BE2C (cell line): ENCODE data around the gene PCNX1.
"Not testable (repeated sequence)": the region's sequence is repeated elsewhere in the genome, so short reads cannot be mapped to it uniquely, and the experiment has no call there.

Source experiments
- DNase-seq: peaks from one replicate; pipeline ENCODE4 v3.0.0-alpha.2; 2020
- H3K27me3 ChIP-seq: fragments of 250-450 bp; sonication (Bioruptor Pico); 2 replicates; pipeline ENCODE4 v1.5.1; 2020; ENCODE audit warnings: mild to moderate bottlenecking
- H3K36me3 ChIP-seq: fragments of 250-450 bp; sonication (Bioruptor Pico); 2 replicates; pipeline ENCODE4 v1.5.1; 2020; ENCODE audit warnings: mild to moderate bottlenecking
- H3K4me1 ChIP-seq: fragments of 250-450 bp; sonication (Bioruptor Pico); 2 replicates; pipeline ENCODE4 v1.5.1; 2020
- H3K4me3 ChIP-seq: 2 replicates; pipeline ENCODE4 v1.5.1; 2011; ENCODE audit warnings: low read depth, low read length
- H3K9me3 ChIP-seq: fragments of 250-450 bp; sonication (Bioruptor Pico); 2 replicates; pipeline ENCODE4 v1.5.1; 2020
- TF ChIP-seq, protein P1 (sequence below): IDR thresholded peaks from 2 replicates; pipeline ENCODE4 v1.5.1; 2012; ENCODE audit warnings: mild to moderate bottlenecking, low read depth, low read length

The PCNX1 gene

DNA sequence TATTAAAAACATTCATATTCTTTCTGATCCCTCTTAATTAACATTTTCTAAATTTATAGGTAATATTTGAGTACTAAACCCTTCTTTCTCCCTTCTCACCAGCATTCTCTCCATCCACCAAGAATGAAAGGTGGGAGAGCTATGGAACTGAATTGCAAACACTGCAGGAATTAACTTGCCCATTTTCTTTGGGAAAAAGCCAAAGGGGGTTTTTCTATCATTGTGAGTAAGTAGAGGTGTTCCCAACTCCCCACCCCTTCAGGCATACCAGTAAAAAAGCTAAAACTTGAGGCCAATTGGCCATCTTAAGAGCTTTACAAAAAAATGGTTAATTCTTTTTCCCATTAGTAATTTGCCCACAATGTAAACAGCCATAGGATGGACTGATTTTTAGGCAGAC, 23.7 kb downstream of the PCNX1 start:
- Histone ChIP-seq H3K9me3 (no peaks in the 10 kb centered on the region), H3K4me1 (no peaks in the 10 kb centered on the region), H3K27me3 (no peaks in the 10 kb centered on the region), H3K4me3 (no peak overlapping the region), H3K36me3 (no peaks in the 10 kb centered on the region; the same call in 1 of the 2 replicates)
- TF ChIP-seq, protein P1, sequence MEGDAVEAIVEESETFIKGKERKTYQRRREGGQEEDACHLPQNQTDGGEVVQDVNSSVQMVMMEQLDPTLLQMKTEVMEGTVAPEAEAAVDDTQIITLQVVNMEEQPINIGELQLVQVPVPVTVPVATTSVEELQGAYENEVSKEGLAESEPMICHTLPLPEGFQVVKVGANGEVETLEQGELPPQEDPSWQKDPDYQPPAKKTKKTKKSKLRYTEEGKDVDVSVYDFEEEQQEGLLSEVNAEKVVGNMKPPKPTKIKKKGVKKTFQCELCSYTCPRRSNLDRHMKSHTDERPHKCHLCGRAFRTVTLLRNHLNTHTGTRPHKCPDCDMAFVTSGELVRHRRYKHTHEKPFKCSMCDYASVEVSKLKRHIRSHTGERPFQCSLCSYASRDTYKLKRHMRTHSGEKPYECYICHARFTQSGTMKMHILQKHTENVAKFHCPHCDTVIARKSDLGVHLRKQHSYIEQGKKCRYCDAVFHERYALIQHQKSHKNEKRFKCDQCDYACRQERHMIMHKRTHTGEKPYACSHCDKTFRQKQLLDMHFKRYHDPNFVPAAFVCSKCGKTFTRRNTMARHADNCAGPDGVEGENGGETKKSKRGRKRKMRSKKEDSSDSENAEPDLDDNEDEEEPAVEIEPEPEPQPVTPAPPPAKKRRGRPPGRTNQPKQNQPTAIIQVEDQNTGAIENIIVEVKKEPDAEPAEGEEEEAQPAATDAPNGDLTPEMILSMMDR, result no peak
- DNase-seq, result no peak

DNA sequence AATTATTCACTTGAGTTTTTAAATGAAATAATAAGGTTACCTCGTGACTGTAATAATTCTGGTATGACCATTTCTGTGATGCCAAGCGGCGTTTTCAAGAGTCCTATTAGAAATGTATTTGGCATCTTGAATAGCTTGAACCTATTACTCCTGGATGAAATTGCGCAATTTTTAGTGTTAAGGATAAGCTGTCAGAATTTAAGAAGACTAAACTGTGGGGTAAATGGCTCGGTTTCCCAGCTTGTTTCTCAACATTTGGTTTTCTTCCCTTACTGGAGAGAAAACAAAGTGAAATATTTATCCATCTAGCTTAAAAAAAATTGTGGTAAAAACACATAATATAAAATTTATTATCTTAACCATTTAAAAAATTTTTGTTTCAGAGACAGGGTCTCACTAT, 26.8 kb downstream of the PCNX1 start:
- H3K36me3 ChIP-seq, result no peaks in the 10 kb centered on the region; the same call in 1 of the 2 replicates
- H3K27me3 ChIP-seq, result no peaks in the 10 kb centered on the region
- H3K9me3 ChIP-seq, result no peaks in the 10 kb centered on the region
- TF ChIP-seq, protein P1, result no peak
- DNase-seq, result no peak
- H3K4me3 ChIP-seq, result no peak overlapping the region
- no peaks in the 10 kb centered on the region for H3K4me1 ChIP-seq

DNA sequence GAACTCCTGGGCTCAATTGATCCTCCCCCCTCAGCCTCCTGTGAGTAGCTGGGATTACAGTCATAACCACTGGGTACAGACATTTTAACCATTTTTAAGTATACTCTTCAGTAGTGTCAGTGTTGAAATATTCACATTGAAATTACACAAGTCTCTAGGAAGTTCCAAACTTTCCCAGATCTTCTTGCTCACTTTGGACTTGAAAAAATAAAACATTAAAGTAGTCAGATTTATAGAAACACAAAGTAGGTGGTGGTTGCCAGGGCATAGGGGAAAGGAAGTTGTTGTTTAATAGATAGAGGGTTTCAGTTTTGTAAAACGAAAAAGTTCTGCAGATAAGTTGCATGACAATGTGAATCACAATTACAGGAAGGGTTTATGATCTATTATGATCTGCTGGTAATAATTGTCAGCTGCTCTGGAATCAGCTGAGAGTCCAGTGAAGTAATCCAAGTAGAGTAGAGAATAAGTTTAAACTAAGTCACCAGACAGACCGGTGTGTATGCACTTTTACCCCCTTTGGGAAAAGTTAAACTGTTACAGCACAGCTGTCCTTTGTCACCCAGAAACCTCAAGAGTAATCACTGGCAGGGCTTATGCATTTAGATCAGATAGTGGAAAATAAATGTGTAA, 27.4 kb downstream of the PCNX1 start:
- H3K9me3 ChIP-seq, result no peaks in the 10 kb centered on the region
- H3K27me3 ChIP-seq, result no peaks in the 10 kb centered on the region
- H3K4me1 ChIP-seq, result no peaks in the 10 kb centered on the region
- no peak overlapping the region for H3K4me3 ChIP-seq
- no peak for DNase-seq
- H3K36me3 ChIP-seq, result no peaks in the 10 kb centered on the region; the same call in 1 of the 2 replicates
- TF ChIP-seq, protein P1, result no peak

DNA sequence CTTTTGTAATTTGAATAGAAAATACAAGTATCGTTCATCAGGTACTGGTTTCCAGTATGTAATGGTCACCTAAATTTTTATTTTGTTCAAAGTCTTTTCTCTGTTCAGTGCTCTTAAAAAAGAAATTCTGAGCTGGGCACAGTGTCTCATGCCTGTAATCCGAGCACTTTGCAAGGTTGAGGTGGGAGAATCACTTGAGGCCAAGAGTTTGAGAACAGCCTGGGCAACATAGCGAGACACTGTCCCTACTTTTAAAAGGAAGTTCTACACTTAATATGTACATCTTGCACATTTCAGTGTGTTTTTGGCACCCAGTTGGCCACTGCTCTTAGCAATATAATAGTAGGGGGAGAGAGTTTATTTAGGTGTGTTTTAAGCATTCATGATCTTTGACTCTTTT, 27.9 kb downstream of the PCNX1 start:
- H3K4me3 ChIP-seq, result no peak overlapping the region

DNA sequence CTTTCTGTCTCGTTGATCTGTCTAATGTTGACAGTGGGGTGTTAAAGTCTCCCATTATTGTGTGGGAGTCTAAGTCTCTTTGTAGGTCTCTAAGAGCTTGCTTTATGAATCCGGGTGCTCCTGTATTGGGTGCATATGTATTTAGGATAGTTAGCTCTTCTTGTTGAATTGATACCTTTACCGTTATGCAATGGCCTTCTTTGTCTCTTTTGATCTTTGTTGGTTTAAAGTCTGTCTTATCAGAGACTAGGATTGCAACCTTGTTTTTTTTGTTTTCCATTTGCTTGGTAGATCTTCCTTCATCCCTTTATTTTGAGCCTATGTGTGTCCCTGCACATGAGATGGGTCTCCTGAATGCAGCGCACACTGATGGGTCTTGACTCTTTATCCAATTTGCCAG, 32.4 kb downstream of the PCNX1 start:
- not testable (repeated sequence) for H3K36me3 ChIP-seq, H3K9me3 ChIP-seq, H3K4me1 ChIP-seq, DNase-seq, H3K27me3 ChIP-seq, H3K4me3 ChIP-seq

More for the DNA sequence above, 27.9 kb downstream of the PCNX1 start:
- no peaks in the 10 kb centered on the region; the same call in 1 of the 2 replicates for H3K36me3 ChIP-seq
- TF ChIP-seq, protein P1, result no peak
- H3K27me3 ChIP-seq, result no peaks in the 10 kb centered on the region
- DNase-seq, result no peak
- H3K9me3 ChIP-seq, result no peaks in the 10 kb centered on the region
- no peaks in the 10 kb centered on the region for H3K4me1 ChIP-seq

DNA sequence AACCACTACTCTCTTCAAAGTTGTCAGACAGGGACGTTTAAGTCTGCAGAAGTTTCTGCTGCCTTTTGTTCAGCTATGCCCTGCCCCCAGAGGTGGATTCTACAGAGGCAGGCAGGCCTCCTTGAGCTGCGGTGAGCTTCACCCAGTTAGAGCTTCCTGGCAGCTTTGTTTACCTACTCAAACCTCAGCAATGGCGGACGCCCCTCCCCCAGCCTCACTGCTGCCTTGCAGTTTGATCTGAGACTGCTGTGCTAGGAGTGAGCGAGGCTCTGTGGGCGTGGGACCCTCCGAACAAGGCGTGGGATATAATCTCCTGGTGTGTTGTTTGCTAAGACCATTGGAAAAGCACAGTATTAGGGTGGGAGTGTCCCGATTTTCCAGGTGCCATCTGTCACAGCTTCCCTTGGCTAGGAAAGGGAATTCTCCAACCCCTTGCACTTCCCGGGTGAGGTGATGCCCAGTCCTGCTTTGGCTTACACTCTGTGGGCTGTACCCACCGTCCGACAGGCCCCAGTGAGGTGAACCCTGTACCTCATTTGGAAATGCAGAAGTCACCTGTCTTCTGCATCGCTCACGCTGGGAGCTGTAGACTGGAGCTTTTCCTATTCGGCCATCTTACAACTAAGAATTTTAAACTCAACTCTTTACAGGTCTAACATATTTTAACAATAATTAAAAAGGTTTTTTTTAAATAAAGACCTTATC, 34.5 kb downstream of the PCNX1 start:
- H3K4me3 ChIP-seq, DNase-seq, H3K36me3 ChIP-seq, H3K27me3 ChIP-seq, H3K9me3 ChIP-seq, H3K4me1 ChIP-seq: not testable (repeated sequence)

DNA sequence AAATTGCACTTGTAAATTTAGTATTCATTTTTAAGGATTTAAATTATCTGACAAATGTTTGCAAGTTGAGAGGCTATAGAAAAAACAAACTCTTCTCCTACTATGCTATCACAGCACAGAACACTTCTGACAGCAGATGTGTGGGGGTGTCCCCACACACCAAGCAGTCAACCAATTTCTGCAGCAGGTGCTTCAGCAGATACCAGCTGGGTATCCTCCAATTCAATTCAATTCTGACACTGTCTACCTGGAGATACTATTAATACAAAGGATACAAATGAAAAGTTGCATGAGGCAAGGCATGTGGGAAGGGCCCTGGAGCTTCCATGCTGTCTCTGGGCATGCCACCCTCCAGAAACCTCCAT, 35.1 kb downstream of the PCNX1 start:
- H3K36me3 ChIP-seq, result peaks cover 9% of the 10 kb centered on the region
- H3K4me1 ChIP-seq, result no peaks in the 10 kb centered on the region
- no peaks in the 10 kb centered on the region; the same call in 1 of the 2 replicates for H3K9me3 ChIP-seq
- TF ChIP-seq, protein P1, result no peak
- H3K4me3 ChIP-seq, result no peak overlapping the region
- H3K27me3 ChIP-seq, result no peaks in the 10 kb centered on the region
- DNase-seq, result no peak

DNA sequence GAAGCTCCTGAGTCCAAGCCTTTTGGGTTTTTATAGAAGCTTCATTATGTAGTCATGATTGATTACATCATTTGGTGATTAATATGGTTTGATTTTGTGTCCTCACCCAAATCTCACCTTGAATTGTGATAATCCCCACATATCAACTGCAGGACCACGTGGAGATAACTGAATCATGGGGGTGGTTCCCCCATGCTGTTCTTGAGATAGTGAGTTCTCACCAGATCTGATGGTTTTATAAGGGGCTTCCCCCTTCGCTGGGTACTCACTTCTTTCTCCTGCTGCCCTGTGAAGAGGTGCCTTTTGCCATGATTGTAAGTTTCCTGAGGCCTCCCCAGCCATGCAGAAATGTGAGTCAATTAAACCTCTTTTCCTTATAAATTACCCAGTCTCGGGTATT, 35.5 kb downstream of the PCNX1 start:
- H3K4me1 ChIP-seq, H3K27me3 ChIP-seq, DNase-seq, H3K4me3 ChIP-seq, H3K9me3 ChIP-seq: not testable (repeated sequence)
- peaks cover 11% of the 10 kb centered on the region for H3K36me3 ChIP-seq
